ENCODE results near the gene ATG16L2. TPM values are rescaled to one million over a fixed set of nuclear protein-coding genes. Genes with fewer than 3 reads are reported as not detected.

Gene ATG16L2
- polyA plus RNA-seq, 2 of the 4 experiments (the other 2 are of a cell fraction), result 6.1 to 6.3 TPM

DNA sequence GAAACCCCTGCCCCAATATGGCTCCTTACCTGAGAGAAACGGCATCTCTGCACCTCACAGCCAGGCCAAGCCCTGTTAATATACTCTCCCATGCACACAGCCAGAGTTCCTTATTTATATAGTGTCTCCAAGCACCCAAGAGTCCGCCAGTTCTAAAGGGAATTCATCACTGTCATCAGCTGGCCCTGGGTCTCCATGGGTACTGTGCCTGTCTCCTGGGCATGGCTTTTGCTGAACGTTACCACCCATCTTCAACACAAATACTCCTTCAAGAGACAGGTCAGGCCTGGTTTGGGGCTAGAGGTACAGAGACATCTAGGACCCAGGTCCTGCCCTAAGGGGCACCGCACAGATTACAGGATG lies 1.6 kb upstream of the ATG16L2 start:
- FAIRE-seq, result no peak
- peaks cover 37% of the 10 kb centered on the region for H3K4me1 ChIP-seq
- ATAC-seq, result peak; percentile 14 to 28
- peak overlapping the region; percentile 58 for H3K4me3 ChIP-seq
- WGBS (ENCODE audit: missing lambda C conversion rate), result 9% methylated on average over 3 of the region's 4 CpGs
- DNase-seq (ENCODE audit: low read depth in 1 of 2, low spot score in 1 of 2), result peak in 1 of 2 experiments; percentile 75
- peak overlapping the region; percentile 93 for H3K4me2 ChIP-seq
- CTCF ChIA-PET, result interaction anchor here (0.8 to 6.6 kb wide), 19 partner anchors 8 to 523 kb away, joined by 3 to 42 read pairs (median 6); partner anchors contain the start of gene STARD10
- TF ChIP-seq CHD2 (IDR thresholded peaks at IDR 0.05; ENCODE audit: low read length, partially characterized antibody), result no peak
- TF ChIP-seq ZC3H11A (IDR thresholded peaks at IDR 0.05), result no peak
- TF ChIP-seq HOXB5 (CRISPR knock-in tag; IDR thresholded peaks at IDR 0.05), result peak; percentile 97
- TF ChIP-seq CBX8 (IDR thresholded peaks at IDR 0.05), result no peak
- POLR2A ChIA-PET, result interaction anchor here (1.0 to 1.6 kb wide), 4 partner anchors 18 to 496 kb away, joined by 3 to 10 read pairs (median 7); partner anchors contain the start of gene STARD10
- H3K9me3 ChIP-seq, result no peaks in the 10 kb centered on the region
- H3K27ac ChIP-seq, result peak overlapping the region; percentile 78 to 95

DNA sequence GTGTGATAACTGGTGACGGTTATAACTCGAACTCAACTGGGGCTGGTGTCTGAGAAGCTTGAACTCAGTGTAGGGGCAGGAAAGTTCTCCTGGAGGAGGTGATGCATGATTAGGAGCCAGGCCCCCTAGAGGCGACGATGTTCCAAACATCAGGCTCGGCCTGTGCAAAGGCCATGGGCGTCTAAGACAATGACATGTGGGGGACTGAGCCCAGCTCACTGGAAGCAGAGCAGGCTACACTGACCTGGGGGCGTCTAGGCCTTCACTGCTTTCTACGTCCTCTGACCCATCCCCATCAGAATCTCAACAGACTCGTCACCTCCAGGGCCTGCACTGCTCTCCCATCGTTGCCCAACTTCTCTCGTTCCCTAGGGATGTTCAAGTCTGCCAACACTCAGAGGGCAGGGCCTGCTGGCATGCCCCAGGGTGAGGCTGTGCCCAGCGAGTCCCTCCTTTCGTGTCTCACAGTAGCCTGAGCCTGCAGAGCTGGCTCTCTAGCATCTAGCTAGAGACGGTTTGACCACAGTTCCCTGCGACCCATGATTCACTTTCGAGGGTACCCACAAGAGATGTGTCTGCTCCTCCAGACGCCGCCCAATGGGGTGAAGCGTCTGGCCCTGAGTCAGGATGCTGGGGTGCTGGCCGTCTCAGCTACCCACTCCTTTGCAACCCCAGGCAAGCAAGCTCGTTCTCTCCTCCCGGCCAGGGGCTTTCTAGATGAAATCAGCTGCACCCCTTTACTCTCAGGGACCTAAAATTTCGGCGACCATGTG lies 1.1 kb upstream of the ATG16L2 start:
- ATAC-seq (peak; percentile 57 to 75), DNase-seq (ENCODE audit: low read depth in 1 of 2, low spot score in 1 of 2) (peak; percentile 86 to 91), FAIRE-seq (no peak)
- CTCF ChIA-PET, result interaction anchor here (0.8 to 6.6 kb wide), 24 partner anchors 8 to 523 kb away, joined by 3 to 42 read pairs (median 4); partner anchors contain the start of gene STARD10
- H3K9me3 ChIP-seq, result no peaks in the 10 kb centered on the region
- peak overlapping the region; percentile 78 to 95 for H3K27ac ChIP-seq
- WGBS (ENCODE audit: missing lambda C conversion rate), result under 1% methylated on average over 17 of the region's 24 CpGs
- peak overlapping the region; percentile 93 for H3K4me2 ChIP-seq
- POLR2A ChIA-PET, result interaction anchor here (0.6 to 1.6 kb wide), 5 partner anchors 16 to 496 kb away, joined by 3 to 10 read pairs (median 4); partner anchors contain the start of gene STARD10
- TF ChIP-seq, protein P1, sequence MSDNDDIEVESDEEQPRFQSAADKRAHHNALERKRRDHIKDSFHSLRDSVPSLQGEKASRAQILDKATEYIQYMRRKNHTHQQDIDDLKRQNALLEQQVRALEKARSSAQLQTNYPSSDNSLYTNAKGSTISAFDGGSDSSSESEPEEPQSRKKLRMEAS (IDR thresholded peaks at IDR 0.05), result peak; percentile 83
- TF ChIP-seq, protein P2, sequence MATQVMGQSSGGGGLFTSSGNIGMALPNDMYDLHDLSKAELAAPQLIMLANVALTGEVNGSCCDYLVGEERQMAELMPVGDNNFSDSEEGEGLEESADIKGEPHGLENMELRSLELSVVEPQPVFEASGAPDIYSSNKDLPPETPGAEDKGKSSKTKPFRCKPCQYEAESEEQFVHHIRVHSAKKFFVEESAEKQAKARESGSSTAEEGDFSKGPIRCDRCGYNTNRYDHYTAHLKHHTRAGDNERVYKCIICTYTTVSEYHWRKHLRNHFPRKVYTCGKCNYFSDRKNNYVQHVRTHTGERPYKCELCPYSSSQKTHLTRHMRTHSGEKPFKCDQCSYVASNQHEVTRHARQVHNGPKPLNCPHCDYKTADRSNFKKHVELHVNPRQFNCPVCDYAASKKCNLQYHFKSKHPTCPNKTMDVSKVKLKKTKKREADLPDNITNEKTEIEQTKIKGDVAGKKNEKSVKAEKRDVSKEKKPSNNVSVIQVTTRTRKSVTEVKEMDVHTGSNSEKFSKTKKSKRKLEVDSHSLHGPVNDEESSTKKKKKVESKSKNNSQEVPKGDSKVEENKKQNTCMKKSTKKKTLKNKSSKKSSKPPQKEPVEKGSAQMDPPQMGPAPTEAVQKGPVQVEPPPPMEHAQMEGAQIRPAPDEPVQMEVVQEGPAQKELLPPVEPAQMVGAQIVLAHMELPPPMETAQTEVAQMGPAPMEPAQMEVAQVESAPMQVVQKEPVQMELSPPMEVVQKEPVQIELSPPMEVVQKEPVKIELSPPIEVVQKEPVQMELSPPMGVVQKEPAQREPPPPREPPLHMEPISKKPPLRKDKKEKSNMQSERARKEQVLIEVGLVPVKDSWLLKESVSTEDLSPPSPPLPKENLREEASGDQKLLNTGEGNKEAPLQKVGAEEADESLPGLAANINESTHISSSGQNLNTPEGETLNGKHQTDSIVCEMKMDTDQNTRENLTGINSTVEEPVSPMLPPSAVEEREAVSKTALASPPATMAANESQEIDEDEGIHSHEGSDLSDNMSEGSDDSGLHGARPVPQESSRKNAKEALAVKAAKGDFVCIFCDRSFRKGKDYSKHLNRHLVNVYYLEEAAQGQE (IDR thresholded peaks at IDR 0.05), result no peak
- TF ChIP-seq RAD21 (conservative IDR thresholded peaks at IDR 0.05 in 1 of 2, IDR thresholded peaks at IDR 0.05 in 1 of 2) (peak; percentile 48 to 49), SMC3 (IDR thresholded peaks at IDR 0.05) (0 out of 3 replicates have a peak, but pooled peaks have one; percentile 43), TFCP2L1 (CRISPR knock-in tag; IDR thresholded peaks at IDR 0.05) (no peak), CEBPB (IDR thresholded peaks at IDR 0.05) (peak in 1 of 2 experiments; percentile 29; a peak in 1 of 4 replicates), CHD4 (IDR thresholded peaks at IDR 0.05; ENCODE audit: borderline replicate concordance) (no peak), JUNB (IDR thresholded peaks at IDR 0.05) (no peak), JUN (IDR thresholded peaks at IDR 0.05) (0 out of 5 replicates have a peak, but pooled peaks of 1 of the 2 experiments have one; percentile 12)
- TF ChIP-seq, protein P3, sequence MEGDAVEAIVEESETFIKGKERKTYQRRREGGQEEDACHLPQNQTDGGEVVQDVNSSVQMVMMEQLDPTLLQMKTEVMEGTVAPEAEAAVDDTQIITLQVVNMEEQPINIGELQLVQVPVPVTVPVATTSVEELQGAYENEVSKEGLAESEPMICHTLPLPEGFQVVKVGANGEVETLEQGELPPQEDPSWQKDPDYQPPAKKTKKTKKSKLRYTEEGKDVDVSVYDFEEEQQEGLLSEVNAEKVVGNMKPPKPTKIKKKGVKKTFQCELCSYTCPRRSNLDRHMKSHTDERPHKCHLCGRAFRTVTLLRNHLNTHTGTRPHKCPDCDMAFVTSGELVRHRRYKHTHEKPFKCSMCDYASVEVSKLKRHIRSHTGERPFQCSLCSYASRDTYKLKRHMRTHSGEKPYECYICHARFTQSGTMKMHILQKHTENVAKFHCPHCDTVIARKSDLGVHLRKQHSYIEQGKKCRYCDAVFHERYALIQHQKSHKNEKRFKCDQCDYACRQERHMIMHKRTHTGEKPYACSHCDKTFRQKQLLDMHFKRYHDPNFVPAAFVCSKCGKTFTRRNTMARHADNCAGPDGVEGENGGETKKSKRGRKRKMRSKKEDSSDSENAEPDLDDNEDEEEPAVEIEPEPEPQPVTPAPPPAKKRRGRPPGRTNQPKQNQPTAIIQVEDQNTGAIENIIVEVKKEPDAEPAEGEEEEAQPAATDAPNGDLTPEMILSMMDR (IDR thresholded peaks at IDR 0.05), result peak; percentile 71
- TF ChIP-seq, protein P4, sequence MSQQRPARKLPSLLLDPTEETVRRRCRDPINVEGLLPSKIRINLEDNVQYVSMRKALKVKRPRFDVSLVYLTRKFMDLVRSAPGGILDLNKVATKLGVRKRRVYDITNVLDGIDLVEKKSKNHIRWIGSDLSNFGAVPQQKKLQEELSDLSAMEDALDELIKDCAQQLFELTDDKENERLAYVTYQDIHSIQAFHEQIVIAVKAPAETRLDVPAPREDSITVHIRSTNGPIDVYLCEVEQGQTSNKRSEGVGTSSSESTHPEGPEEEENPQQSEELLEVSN (IDR thresholded peaks at IDR 0.05; ENCODE audit: borderline replicate concordance, low read depth), result 0 out of 2 replicates have a peak, but pooled peaks have one; percentile 31
- peaks cover 31% of the 10 kb centered on the region for H3K4me1 ChIP-seq
- peak overlapping the region; percentile 58 for H3K4me3 ChIP-seq

Measured in A549 (cell line).